ENCODE results near the gene RABL2A.

- TF ChIP-seq CTCF (IDR thresholded peaks at IDR 0.05; ENCODE audit: low read depth, low read length, poor library complexity, severe bottlenecking), result no peak
- TF ChIP-seq EZH2phosphoT487 (IDR thresholded peaks at IDR 0.05; ENCODE audit: borderline replicate concordance, low read length), result no peak
Observed at GRCh38 chr2:113677330-113677729, 50.3 kb downstream of the RABL2A start.
